Bronchial epithelial cell (primary cell): ENCODE data around the gene PGM1. TPM values are rescaled to one million over a fixed set of nuclear protein-coding genes. Genes with fewer than 3 reads are reported as not detected.

Experiments
- DNase-seq: peaks from one replicate; pipeline ENCODE4 v3.0.0-alpha.2; 2010; ENCODE audit warnings: low read depth
- FAIRE-seq: peaks from 2 replicates; lab custom pipeline; 2011; peaks lifted over from hg19 to GRCh38; lab: Jason Lieb, UNC
- H3K27me3 ChIP-seq: 2 replicates; pipeline ENCODE4 v1.5.1; 2011; ENCODE audit warnings: low read length; ENCODE audit not compliant: control insufficient read depth, insufficient read depth
- H3K36me3 ChIP-seq: 2 replicates; pipeline ENCODE4 v1.5.1; 2011; ENCODE audit warnings: low read length; ENCODE audit not compliant: control insufficient read depth, insufficient read depth
- H3K4me3 ChIP-seq: 2 replicates; pipeline ENCODE4 v1.5.1; 2011; ENCODE audit warnings: mild to moderate bottlenecking, low read depth, low read length, control low read depth
- CTCF ChIP-seq: IDR thresholded peaks from 2 replicates; pipeline ENCODE4 v1.5.1; 2011; ENCODE audit warnings: mild to moderate bottlenecking, moderate library complexity, low read length, control low read depth, inconsistent platforms; ENCODE audit not compliant: insufficient read depth, severe bottlenecking
- total RNA-seq: library from RNA; depleted of rRNA; stranded (reverse); fragments of >200 nt; gene quantifications from 2 replicates; pipeline ENCODE4 v1.2.1, GENCODE V29; 2014

The PGM1 gene
- total RNA-seq, 1 donor from 2014 or later, result 69.2 TPM

- Histone ChIP-seq H3K36me3 (no peaks in the 10 kb centered on the region), H3K27me3 (no peaks in the 10 kb centered on the region), H3K4me3 (no peak overlapping the region)
- FAIRE-seq (no peak), DNase-seq (no peak)
- TF ChIP-seq CTCF, result no peak
Observed at GRCh38 chr1:63622849-63623566, 29.8 kb downstream of the PGM1 start.

DNA sequence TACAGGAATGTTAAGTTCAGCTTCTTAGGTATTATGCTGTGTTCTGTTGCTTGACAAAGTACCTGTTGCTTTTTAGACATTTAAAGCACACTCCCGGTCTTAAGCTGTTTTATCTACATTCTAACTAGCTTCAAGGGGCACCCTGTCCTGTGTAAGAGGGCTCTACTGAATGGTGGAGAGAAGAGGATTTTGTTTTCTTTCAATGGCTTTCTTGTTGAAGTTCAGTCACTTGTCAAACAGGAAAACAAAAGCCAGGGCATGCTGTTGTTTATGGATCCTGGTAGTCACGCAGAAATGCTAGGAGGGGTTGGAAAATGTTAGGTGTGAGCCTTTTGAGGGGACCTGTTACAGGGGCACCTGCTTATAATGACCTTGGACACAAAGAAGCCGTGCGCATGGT is 30.7 kb downstream of the PGM1 start:
- no peaks in the 10 kb centered on the region for H3K36me3 ChIP-seq
- no peak for TF ChIP-seq CTCF
- no peak overlapping the region for H3K4me3 ChIP-seq
- FAIRE-seq, result no peak
- H3K27me3 ChIP-seq, result no peaks in the 10 kb centered on the region
- no peak for DNase-seq

DNA sequence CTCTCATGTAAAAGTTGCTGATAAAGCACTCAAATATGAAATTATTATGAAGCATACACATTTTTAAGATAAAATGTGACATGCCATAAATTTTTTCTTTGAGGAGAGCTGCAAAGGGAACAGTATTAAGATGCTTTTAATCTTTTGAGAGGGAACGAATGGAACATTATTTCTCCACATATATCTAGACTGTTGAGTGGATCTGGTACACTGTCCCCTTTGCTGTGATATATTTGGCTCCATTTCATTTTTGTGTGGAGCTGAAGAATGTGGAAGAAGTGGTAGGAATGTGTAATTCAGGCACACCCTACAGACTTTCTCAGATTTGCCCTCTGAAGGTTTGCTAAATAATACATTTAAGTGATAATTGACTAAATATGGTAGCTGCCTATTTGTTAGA is 31.7 kb downstream of the PGM1 start:
- Histone ChIP-seq H3K36me3 (no peaks in the 10 kb centered on the region), H3K27me3 (no peaks in the 10 kb centered on the region), H3K4me3 (no peak overlapping the region)
- DNase-seq (no peak), FAIRE-seq (no peak)
- no peak for TF ChIP-seq CTCF

DNA sequence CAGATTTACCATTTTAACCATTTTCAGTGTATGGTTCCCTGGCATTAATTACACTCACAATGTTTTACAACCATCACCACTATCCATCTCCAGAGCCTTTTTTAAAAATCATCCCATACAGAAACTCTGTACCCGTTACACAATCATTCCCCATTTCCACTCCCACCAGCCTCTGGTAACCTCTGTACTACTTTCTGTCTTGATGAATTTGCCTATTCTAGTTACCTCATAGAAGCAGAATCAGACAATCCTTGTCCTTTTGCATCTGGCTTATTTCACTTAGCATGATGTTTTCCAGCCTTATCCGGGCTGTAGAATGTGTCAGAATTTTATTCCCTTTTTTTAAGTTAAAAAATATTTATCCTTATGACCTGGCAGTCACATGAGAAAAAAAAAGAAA is 33.0 kb downstream of the PGM1 start:
- Histone ChIP-seq H3K27me3 (no peaks in the 10 kb centered on the region), H3K36me3 (no peaks in the 10 kb centered on the region), H3K4me3 (no peak overlapping the region)
- TF ChIP-seq CTCF, result no peak
- FAIRE-seq (no peak), DNase-seq (no peak)

GRCh38 chr1:63628607-63629006 is 35.4 kb downstream of the PGM1 start:
- FAIRE-seq (no peak), DNase-seq (peak; percentile 25)
- H3K27me3 ChIP-seq, result no peaks in the 10 kb centered on the region
- no peak for TF ChIP-seq CTCF
- peaks cover 7% of the 10 kb centered on the region for H3K36me3 ChIP-seq
- no peak overlapping the region for H3K4me3 ChIP-seq

- Histone ChIP-seq H3K4me3 (no peak overlapping the region), H3K36me3 (peaks cover 7% of the 10 kb centered on the region), H3K27me3 (no peaks in the 10 kb centered on the region)
- TF ChIP-seq CTCF, result no peak
- FAIRE-seq (no peak), DNase-seq (peak; percentile 78)
Observed at GRCh38 chr1:63630238-63630637, 37.0 kb downstream of the PGM1 start.
